GM18868 (cell line): ENCODE data around the gene JMJD1C.
"Not testable (repeated sequence)": the region's sequence is repeated elsewhere in the genome, so short reads cannot be mapped to it uniquely, and the experiment has no call there.

Source experiments
- ATAC-seq: cut with Tn5 transposase; IDR thresholded peaks from one replicate; pipeline ENCODE4 v1.9.1; 2021; ENCODE audit warnings: mild to moderate bottlenecking, moderate library complexity; ENCODE audit not compliant: unreplicated experiment

JMJD1C gene

GRCh38 chr10:63199716-63200115 lies 266.1 kb downstream of the JMJD1C start:
- no peak for ATAC-seq

- no peak for ATAC-seq
Measured at GRCh38 chr10:63197344-63198092, 268.3 kb downstream of the JMJD1C start.

GRCh38 chr10:63192826-63193225 lies 273.0 kb downstream of the JMJD1C start:
- ATAC-seq = no peak

- ATAC-seq = no peak
Measured at GRCh38 chr10:63175534-63175933, 290.2 kb downstream of the JMJD1C start.

- ATAC-seq = peak; percentile 99
Measured at GRCh38 chr10:63173468-63174232, 292.1 kb downstream of the JMJD1C start.

GRCh38 chr10:63171926-63172325 lies 293.9 kb downstream of the JMJD1C start:
- ATAC-seq = no peak

DNA sequence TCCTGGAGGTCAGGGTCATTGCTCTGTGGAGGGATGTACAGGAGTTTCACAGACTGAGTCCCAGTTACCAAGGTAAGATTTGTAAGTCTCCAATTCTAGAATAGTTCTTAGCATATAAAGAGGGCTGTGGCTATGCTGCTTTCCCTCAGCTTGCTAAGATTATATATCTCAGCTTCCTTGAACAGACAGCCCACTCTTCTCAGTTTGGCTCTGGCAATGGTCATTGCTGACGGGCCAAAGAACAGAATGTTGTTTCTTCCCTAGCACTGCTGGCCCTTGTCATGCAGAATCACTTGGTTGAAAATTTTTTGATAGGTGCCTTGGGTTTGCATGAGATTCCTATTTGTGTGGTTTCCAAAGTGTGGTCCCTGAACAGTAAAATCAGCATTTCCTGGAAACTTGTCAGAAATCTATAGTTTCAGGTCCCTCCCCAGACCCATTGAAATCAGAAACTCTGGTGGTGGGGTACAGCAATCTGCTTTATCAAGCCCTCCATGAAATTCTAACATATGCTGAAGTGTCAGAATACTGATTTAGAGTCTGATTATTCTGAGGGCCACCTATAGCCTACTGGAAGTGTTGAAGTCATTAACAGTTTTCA lies 294.4 kb downstream of the JMJD1C start:
- ATAC-seq = no peak

GRCh38 chr10:63169624-63170023 lies 296.2 kb downstream of the JMJD1C start:
- ATAC-seq = no peak

GRCh38 chr10:63168821-63169462 lies 296.8 kb downstream of the JMJD1C start:
- ATAC-seq = no peak

DNA sequence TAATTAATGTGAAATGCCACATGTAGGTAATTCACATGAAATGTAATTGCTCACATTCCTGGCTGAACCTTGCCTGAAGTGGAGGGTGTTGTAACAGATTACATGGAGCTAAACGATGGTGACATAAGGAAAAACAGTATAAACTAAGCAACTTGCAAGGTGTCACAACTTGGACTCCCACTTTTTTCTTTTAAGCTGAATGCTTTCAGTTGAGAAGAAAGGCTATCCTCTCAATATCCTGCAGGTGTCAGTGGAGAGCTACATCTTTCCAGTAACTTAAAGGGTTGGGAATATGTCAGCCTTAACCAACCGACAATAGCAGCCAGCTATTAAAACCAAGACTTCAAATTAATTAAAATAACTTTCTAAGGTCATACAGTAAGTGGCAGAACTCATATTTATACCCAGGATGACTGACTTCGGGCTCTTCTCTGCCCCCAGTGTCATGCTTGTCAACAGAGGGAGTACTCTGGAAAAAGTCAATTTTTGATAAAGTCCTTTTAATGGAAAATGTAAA lies 299.0 kb downstream of the JMJD1C start:
- peak; percentile 53 for ATAC-seq

DNA sequence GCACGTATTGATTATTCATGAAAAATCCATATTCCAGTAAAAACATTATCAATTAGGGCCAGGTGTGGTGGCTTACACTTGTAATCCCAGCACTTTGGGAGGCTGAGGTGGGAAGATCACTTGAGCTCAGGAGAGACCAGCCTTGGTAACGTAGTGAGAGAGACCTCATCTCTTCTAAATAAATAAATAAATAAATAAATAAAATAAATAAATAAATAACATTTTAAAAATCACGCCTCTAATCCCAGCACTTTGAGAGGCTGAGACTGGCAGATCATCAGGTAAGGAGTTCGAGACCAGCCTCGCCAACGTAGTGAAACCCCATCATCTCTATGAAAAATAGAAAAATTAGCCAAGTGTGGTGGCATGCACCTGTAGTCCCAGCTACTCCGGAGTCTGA lies 300.5 kb downstream of the JMJD1C start:
- no peak for ATAC-seq

GRCh38 chr10:63164166-63164623 lies 301.6 kb downstream of the JMJD1C start:
- ATAC-seq = no peak

GRCh38 chr10:63161592-63161991 lies 304.2 kb downstream of the JMJD1C start:
- no peak for ATAC-seq

DNA sequence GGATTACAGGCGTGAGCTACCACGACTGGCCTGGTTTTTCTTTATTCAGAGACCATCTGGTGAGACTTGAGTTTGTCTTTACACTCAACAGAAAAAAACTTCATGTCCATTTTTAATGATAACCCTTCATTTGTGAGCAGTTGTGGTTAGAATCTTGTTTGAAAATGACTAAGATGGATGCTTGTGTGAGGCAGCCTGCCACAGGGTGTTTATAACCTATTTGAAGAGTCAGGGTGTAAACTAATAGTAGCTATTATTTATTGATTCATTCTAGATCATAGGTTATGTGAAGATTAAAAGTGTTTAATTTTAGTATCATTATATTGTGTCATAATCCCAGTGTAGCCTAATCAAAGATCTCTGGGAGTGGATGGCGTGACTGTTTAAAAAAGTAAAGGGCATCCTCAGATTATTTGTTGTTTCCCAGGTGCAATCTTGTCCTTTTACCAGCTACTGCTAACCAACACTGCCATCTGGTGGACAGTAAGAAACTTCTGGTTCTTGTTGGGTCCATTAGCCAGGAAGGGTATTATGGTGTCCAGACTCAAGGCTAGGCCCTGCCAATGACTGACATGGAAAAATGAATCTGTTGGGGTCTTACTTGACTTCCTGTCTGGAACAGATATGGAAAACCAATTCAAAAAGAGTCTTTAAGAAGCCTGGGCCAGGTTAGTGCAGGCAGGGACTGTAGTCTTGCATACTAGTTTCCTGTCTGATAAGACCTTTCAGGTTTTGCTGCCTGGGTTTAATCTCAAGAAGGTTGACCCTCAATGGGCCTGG lies 307.7 kb downstream of the JMJD1C start:
- peak; percentile 74 for ATAC-seq

- no peak for ATAC-seq
Measured at GRCh38 chr10:63156236-63156635, 309.5 kb downstream of the JMJD1C start.

DNA sequence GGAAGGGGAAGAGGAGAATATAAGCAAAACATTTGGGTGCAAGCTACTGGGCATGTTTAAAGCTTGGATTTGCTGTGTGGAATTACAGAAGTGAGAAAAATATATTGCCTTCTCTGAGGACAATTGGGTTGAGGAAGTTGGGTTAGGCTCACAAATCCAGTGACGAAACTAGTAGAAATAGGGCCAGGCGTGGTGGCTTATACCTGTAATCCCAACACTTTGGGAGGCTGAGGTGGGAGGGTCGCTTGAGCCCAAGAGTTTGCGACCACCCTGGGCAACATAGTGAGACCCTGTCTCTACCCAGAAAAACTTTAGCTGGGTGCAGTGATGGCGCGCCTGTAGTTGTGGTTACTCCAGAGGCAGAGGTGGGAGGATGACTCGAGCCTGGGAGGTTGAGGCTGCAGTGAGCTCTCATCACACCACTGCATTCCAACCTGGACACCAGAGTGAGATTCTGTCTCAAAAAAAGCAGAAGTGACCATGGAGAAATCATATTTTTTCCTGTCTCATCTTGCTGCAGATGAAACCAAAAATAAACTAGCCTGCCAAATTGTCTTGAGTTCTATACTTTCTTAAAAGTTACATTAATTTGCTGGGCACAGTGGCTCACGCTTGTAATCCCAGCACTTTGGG lies 310.3 kb downstream of the JMJD1C start:
- no peak for ATAC-seq

DNA sequence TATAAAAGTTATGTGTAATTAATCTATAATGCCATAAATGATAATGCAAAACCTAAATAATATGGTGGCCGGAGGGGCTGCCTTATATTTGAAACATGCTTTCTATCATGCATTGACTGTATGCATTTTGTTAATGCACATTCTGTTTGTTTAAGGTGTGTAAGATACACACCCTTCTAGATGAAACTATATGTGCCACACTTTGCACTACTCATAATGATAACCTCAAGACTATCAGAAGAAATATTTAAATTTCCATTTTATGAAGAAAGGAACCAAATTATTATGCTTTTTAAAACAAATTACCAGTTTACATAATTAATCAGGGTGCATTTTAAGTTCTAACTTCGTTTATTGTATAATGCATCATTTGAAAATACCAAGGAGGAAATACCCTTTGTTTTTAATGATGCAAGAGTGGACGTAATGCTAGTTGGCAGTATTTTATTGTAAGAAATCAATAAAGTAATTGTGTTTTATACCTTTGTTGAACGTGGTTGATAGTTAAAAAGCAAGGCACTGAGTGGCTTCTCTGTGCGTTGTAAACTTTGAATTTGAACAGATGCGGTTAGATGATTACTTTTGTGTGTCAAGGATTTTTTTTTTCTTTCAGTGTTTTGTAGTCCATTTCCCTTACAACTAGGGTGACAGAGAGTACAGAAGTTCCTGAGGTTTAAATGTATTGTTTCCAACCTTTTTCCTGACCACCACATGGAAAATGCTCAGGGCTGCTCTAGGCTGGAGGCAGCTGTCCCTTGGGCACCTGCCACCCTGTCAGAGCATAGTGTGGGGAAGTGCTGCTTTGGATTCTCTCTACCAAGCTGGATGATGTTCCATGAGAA lies 311.0 kb downstream of the JMJD1C start:
- ATAC-seq = no peak

- not testable (repeated sequence) for ATAC-seq
Measured at GRCh38 chr10:63153868-63154545, 311.8 kb downstream of the JMJD1C start.
